G401.6 (cell line): ENCODE results near the gene NRSN1.

Experiments
- FAIRE-seq: peaks from 2 replicates; lab custom pipeline; 2012; peaks lifted over from hg19 to GRCh38; lab: Jason Lieb, UNC

Gene NRSN1, protein sequence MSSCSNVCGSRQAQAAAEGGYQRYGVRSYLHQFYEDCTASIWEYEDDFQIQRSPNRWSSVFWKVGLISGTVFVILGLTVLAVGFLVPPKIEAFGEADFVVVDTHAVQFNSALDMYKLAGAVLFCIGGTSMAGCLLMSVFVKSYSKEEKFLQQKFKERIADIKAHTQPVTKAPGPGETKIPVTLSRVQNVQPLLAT

GRCh38 chr6:24125980-24126379, at the start of gene NRSN1:
TSS of gene NRSN1 (plus strand) at chr6:24126215. CDS start at chr6:24134328, 8,113 bp downstream.
- no peak for FAIRE-seq

GRCh38 chr6:24078200-24078599, 47.8 kb upstream of the NRSN1 start:
- no peak for FAIRE-seq

- no peak for FAIRE-seq
Measured at GRCh38 chr6:24079076-24079475, 46.9 kb upstream of the NRSN1 start.

DNA sequence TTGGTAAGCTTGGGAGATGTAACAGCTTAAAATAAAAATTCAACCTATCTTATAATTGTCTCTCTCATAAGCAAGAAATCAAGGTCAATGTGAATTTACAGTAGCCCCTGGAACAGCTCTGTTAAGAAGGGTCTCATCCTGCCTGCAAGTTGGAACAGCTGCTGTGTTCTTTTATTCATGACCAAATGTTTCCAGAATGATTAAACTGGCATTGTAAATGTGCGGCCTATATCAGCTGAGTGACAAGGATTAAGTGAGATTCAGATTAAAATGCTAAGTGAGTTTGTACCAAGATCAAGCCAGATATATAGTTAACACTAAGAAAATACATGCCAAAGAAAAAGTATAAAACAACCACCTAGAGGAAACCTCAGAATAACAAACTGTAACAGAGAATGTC, 45.3 kb upstream of the NRSN1 start:
- FAIRE-seq, result no peak

DNA sequence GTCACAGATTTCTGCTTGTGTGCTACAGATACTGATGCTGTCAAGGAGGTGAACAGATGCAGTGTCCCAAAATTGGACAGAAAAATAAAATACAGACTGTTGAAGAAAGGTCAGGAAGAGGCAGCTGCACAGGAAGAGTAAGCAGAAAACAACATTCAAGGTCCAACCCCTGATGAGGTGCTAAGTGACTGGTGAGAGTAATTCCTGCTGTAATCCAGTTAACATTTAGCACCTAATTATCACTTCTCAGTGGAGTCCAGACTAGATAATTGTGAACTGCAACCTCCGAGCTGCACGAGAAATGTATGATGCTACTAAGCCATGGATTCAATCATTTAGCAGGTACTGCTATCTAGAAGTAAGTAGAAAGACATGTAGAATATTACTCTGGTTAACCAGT, 36.3 kb upstream of the NRSN1 start:
- no peak for FAIRE-seq

DNA sequence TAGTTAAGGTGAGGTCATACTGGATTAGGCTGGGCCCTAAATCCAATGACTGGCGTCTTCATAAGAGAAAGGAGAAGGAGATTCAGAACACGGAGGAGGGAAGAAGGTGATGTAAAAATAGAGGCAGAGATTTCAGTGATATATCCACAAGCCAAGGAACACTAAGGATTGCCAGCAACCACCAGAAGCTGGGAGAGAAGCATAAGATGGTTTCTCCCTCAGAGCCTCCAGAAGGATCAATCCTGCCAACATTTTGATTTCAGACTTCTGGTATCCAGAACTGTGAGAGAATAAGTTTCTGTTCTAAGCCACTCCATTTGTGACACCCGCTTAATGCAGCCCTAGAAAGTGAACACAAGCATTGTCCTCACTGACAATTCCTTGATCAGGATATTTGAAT, 33.6 kb upstream of the NRSN1 start:
- FAIRE-seq, result no peak

- FAIRE-seq, result no peak
Measured at GRCh38 chr6:24093381-24093780, 32.6 kb upstream of the NRSN1 start.

DNA sequence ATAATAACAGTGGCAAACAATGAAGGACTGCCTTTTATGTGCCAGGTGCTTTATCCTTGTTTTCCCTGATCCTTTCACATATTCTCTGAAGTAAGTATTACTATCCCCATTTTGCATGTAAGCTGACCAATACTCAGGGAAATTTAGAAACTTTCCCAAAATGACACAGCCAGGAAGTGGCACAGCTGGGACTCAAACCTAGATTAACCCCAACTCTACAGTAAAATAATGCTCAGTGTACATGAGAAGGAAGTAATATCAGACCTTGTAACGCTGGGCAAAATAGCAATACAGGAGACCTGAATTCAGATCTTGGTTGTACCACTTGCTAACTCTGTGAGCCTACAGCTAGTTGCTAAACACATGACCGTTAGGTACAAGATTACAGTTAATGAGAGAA, 26.8 kb upstream of the NRSN1 start:
- no peak for FAIRE-seq

GRCh38 chr6:24100024-24100769, 25.8 kb upstream of the NRSN1 start:
- FAIRE-seq, result no peak

GRCh38 chr6:24100770-24101155, 25.3 kb upstream of the NRSN1 start:
- FAIRE-seq, result no peak

DNA sequence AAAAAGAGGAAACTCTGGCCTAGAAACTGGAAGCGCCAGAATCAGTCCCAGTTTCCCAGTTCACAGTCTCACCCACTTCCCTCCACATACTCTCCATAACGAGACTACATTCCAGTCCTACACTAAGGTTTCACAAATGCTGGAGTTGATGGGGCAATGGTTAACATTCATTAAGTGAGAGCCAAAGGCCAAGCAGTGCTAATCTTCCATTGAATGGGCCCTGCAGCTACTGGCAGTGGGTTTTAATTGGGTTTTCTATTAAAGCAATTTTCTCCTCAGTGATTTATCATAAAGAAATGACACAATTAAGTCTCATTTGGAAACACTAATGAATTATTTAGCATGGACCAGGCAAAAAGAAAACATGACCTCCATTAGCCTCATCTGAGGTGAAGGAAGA, 20.8 kb upstream of the NRSN1 start:
- no peak for FAIRE-seq

GRCh38 chr6:24106291-24106690, 19.7 kb upstream of the NRSN1 start:
- FAIRE-seq, result no peak

DNA sequence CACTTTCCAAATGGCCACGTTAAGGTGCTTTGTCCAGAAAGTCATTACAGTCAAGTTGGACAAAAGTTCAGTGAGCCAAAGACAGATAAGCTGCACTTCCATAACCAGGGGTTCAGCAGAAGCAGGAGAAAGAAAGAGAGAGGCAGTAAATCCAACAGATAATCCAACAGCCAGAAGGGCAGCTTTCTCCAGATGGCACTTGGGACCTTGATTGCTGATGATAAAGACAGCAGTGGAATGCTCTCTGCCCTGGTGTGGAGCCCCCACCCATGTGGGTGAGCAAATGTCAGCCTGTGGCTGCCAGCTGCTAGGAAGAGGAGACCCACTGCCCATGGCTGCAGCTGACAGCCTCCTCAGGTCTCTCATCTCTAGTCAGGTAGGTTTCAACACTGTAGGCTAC, 18.7 kb upstream of the NRSN1 start:
- FAIRE-seq, result no peak

- no peak for FAIRE-seq
Measured at GRCh38 chr6:24108056-24108455, 18.0 kb upstream of the NRSN1 start.

DNA sequence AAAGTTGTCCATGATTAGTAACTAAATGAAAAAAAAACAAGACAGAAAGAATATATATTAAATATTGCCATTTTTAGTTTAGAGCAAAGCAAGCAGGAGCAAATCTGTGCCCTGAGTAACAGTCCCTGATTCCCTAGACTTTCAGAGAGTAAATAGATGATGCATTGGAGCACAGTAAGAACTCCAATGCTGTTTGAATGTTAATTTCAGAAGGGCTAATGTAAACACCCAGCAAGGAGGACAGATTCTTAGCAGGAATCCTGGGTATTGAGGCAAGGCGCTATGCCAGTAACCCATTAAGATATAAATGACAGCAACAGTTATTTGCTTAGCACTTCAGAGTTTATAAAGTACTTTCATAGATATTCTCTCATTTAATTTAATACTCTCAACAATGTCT, 15.6 kb upstream of the NRSN1 start:
- no peak for FAIRE-seq

- no peak for FAIRE-seq
Measured at GRCh38 chr6:24113891-24114290, 12.1 kb upstream of the NRSN1 start.

DNA sequence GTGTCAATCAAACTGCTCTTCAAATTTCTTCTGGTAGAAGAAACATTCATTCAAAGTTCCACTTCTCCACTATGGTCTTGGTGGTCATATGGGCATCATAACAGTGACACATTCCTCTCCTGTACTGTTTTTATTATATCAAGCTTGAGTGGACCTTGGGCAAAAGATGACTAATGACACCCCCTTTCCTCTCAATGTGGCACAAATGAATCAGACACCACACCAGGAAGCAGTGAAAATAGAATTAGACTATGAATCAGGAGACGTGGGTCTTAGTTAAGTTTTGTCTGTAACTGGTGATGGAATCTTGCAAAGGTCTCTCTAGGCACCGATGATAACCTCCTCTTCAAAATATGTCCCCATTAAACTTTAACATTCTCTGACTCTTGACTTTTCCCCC, 9.0 kb upstream of the NRSN1 start:
- FAIRE-seq, result no peak

GRCh38 chr6:24122139-24122538, 3.9 kb upstream of the NRSN1 start:
- FAIRE-seq, result no peak

DNA sequence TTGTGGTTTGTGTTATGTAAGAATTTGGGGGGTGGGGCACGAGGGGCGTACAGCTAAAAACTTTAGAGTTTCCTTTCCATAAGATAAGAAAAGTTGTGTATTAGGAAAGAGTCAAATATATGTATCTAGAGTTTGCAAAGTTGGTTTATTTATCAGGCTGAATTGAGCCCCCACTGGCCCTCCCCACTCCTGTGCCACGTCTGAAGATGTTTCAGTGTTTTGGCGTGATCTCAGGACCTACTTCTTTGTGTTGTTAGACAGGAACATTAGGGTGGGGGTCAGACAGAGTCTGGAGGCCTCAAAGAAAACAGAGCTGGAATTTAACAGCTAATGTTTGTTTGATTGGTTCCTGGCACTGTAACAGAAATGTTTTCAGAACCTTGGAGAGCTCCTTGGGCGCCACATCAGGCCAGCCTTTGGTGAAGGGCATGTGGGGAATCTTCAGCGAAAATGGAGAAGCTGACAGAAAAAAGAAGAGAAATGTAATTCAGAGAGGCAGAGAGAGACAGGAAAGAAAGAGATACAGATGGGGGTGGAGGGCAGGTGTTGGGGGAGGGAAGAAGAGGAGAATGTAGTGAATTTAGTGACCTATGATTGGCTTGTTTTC, 674 bp downstream of the NRSN1 start:
- FAIRE-seq, result no peak

GRCh38 chr6:24127316-24127715, 1.3 kb downstream of the NRSN1 start:
- FAIRE-seq, result no peak

GRCh38 chr6:24131751-24132150, 5.7 kb downstream of the NRSN1 start:
- no peak for FAIRE-seq

- no peak for FAIRE-seq
Measured at GRCh38 chr6:24139080-24139479, 13.1 kb downstream of the NRSN1 start.

GRCh38 chr6:24139639-24140038, 13.6 kb downstream of the NRSN1 start:
- no peak for FAIRE-seq

DNA sequence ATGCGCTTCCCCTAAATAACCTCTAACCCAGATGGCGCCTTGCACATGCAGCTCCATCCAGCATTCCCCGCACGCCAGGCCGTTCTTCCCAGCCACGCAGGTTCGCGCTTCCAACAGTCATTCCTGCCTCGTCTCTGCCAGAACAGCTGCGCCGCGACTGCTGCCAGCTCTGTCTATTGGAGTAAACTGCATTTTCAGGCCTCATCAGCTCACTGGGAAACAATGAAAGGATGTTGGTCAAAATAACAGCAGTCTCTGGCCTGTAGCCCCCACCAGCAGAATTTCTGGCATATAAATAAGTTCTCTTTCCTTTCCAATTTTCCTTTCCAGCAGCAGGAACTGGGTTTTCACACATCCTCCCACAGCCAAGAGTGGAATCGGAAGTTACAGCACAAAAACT, 14.6 kb downstream of the NRSN1 start:
- FAIRE-seq, result no peak
